ENCODE measurements around the gene PYDC1.
"Not testable (repeated sequence)": the region's sequence is repeated elsewhere in the genome, so short reads cannot be mapped to it uniquely, and the experiment has no call there.

The PYDC1 gene

GRCh38 chr16:31216422-31217135, at the start of gene PYDC1:
Gene PYDC1, minus strand, starts transcription at chr16:31217135. Its CDS starts 107 bp downstream, at chr16:31217028.
- DNase-seq: peak in 1 of 2 donors; percentile 20

DNA sequence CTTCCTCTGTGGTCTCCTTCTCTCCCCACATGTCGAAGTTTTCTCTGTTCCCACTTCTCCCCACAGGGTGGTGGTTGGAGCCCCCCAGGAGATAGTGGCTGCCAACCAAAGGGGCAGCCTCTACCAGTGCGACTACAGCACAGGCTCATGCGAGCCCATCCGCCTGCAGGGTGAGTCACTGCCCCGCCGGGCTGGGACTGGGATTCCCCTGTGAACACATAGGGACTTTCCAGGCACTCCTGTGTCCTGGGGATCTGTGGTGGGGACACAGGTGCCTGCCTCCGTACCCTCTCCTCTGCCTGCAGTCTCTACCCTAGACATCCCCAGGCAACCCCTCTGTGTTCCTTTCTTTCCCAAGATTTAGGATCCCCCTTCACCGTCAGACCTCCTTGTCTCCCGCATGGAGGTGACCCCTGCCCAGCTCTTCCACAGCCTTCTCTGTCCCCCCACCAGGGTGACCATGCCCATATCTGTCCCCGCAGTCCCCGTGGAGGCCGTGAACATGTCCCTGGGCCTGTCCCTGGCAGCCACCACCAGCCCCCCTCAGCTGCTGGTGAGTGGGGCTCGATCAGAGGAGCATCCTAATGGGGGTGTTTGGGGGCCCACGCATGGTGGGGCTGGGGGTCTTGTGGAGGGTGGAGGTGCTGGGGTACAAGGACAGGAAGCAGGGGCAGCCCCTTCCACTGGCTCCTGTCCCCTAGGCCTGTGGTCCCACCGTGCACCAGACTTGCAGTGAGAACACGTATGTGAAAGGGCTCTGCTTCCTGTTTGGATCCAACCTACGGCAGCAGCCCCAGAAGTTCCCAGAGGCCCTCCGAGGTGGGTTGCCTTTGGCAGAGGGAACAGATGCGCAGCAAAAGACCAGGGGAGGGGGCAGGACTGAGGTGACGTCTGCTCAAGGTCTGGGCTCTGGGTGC, 48.7 kb upstream of the PYDC1 start:
- DNase-seq: peak; percentile 32 to 44

GRCh38 chr16:31262084-31262483, 45.1 kb upstream of the PYDC1 start:
- no peak for DNase-seq

GRCh38 chr16:31260136-31260931, 43.4 kb upstream of the PYDC1 start:
- no peak for DNase-seq

- no peak for DNase-seq
Observed at GRCh38 chr16:31258366-31258765, 41.4 kb upstream of the PYDC1 start.

- DNase-seq: no peak
Observed at GRCh38 chr16:31256466-31256865, 39.5 kb upstream of the PYDC1 start.

DNA sequence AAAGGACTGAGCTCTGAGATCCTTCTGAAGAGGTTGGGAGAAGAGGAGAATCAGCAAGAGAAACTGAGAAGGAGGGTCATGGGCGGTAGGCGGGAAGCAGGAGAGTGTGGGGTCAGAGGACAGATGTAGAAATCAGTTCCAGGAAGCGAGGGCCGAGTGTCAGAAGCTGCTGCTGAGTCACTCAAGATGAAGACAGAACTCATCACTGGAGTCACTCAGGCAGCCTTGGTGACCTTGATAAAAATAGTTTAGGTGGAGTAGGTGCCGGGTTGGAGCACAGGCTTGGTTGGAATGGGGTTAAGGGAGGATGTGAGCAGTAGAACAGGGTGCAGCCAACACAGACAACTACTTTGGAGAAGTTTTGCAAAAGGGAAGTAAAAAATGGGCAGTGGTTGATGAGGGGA, 36.7 kb upstream of the PYDC1 start:
- peak; percentile 27 to 88 for DNase-seq

GRCh38 chr16:31251435-31251834, 34.5 kb upstream of the PYDC1 start:
- no peak for DNase-seq

DNA sequence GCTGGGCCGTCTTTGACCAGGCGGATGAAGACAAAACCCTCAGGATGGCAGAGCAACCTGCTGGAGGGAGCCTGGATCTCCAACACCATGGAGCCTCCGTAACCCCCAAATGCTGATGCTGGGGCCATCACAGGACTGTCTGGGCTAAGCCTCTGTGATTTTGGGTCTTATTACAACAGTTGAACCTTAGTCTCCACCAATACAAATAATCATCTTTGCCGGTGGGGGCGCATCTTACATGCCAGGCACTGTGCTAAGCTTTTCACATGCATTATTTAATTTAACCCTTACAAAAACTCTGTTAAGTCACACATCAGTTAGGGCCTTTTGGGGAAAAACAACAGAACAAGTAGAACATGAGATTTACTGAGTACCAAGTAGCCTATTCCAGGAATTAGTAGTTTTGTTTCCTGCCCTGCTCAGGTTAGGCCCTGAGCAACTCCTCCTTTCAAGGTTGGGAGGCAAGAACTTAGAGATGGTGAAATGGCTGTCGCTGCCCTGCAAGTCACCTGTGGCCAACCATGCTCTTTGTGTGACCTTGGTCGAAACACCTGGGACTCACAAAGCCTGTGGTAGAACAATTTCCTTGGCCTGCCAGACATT, 33.9 kb upstream of the PYDC1 start:
- DNase-seq: no peak

GRCh38 chr16:31248344-31248743, 31.4 kb upstream of the PYDC1 start:
- DNase-seq: no peak

GRCh38 chr16:31246296-31246695, 29.4 kb upstream of the PYDC1 start:
- DNase-seq: no peak

DNA sequence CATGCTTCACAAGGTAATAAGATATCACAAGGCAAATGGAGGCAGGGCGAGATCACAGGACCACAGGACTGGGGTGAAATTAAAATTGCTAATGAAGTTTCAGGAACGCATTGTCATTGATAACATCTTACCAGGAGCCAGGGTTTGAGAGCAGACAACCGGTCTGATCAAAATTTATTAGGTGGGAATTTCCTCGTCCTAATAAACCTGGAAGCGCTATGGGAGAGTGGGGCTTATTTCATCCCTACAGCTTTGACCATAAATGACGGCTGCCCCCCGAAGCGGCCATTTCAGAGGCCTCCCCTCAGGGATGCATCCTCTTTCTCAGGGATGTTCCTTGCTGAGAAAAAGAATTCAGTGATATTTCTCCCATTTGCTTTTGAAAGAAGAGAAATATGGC, 28.7 kb upstream of the PYDC1 start:
- not testable (repeated sequence) for DNase-seq

DNA sequence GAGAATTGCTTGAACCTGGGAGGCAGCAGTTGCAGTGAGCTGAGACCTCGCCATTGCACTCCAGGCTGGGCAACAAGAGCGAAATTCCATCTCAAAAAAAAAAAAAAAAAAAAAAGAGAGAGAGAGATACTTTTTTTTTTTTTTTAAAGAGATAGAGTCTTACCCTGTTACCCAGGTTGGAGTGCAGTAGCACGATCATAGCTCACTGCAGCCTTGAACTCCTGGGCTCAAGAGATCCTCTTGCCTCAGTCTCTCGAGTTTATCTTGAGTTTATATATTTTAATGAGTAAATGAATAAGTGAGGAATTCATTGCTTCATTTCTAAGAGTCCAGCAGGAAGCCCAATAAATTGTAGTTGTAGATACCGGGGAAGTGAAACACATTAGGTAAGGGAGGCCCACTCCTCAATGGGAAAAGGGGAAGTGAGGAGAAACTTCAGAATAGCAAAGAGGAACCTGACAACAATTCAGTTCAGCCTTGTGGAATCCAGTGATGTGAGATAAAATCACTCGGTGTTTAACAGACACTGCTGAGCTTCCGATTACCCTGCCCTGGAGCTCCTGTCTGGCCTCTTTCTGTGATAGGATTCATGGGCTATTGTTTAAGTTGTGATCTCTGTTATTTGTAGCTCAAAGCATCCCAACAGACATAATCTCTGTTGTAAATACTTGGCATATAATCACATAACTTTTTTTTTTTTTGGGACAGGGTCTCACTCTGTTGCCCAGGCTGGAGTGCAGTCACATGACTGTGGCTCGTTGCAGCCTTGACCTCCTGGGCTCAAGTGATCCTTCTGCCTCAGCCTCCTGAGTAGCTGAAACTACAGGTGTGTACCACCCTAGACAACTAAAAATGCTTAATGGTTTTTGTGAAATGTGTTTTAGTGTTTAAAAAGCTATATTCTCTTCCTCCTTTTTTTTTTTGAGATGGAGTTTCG, 27.1 kb upstream of the PYDC1 start:
- DNase-seq: peak in 1 of 2 donors; percentile 92

DNA sequence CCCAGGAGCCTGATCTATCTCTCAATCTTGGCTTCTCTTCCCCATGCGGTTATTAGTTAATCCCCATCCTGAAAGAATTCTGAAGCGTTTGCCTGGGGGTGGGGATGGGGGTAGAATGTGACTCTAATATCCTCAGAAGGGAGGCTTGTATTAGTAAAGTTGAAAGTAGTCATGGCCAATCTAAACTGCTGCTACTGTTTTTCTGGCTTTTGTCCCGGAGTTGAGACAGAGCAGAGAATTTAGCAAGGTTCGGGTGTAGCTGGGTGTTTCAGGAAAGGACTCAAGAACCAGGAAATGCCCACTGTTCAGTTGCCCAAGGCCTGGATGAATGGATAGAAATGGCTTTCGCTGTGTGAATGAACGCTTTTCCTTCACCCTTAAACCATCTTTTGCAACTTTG, 25.3 kb upstream of the PYDC1 start:
- DNase-seq: no peak

DNA sequence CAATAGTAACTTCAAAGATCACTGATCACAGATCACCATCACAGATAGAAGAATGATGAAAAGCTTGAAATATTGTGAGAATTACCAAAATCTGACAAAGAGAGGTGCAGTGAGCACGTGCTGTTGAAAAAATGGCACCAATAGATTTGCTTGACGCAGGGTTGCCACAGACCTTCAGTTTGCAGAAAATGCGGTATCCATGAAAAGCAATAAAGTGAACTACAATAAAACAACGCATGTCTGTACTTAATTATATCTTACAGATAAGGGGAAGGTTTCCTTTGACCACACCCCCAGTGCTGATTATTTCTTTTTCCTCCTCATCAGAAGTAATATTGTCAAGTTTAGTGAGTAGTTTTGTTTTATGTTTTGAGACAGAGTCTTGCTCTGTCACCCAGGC, 21.1 kb upstream of the PYDC1 start:
- DNase-seq: no peak

DNA sequence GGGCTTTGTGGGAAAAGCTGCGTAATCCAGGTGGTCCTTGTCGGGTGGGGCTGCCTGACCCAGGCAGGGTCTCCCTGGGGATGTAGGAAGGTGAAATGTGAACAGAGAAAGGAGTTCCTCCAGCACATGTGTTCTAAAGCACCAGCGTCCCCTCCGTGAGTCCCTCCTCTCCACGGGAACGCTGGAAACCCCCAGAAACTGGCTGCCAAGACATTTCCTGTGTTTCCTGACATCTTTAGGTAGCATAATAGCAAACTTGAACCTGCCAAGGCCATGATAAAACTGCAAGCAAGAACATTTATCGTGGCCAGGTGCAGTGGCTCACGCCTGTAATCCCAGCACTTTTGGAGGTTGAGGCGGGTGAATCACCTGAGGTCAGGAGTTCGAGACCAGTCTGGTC, 12.6 kb upstream of the PYDC1 start:
- no peak for DNase-seq

DNA sequence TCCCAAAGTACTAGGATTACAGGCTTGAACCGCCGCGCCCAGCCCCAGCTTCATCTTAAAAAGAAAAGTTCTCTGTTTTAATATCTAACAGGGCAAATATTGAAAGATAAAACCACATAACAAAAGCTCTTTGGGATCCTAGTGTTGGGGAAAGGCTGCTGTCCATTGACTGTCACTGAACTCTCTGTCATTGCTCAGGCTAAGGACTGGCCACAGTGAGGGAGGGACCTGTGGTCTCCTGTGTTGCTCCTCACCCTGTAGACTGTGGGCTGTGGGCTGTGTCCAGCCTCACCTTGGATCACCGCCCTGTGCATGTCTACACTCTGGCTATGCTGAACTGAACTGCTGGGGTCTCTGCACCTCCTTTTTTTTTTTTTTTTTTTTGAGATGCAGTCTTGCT, 11.3 kb upstream of the PYDC1 start:
- DNase-seq: no peak

GRCh38 chr16:31225193-31225592, 8.3 kb upstream of the PYDC1 start:
- no peak for DNase-seq

- DNase-seq: no peak
Observed at GRCh38 chr16:31224092-31224955, 7.4 kb upstream of the PYDC1 start.

DNA sequence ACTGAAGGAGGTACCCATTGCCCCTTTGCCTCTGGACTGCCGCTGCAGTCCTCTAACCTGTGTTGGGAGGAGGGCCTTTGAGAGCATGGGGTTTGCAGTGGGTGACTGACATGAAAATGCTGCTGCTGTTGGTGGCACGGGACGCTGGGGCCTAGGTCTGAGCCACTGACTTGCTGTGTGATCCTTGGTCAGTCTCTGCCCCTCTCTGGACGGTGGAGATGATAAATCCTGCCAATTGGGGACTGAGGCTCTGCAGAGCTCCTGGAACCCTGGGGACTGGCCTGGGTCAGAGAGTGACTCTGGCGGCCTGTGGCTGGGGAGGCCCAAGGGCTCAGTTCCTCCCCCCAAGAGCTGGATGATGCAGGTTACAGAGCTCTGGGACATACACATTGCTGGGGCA, 6.1 kb upstream of the PYDC1 start:
- DNase-seq: no peak
